Upper lobe of left lung (tissue), 4 donors: ENCODE results near the gene ACTR2.

Experiments used
- CTCF ChIP-seq, 6 experiments: fragments of 450-650 bp in 4 of 6; fragments of 200-600 bp in 2 of 6; sonication (generic) in 2 of 6; IDR thresholded peaks; one replicate each; pipeline ENCODE4 v1.5.1; 2016 to 2019; ENCODE audit warnings: antibody characterized with exemption in 6 of 6
- POLR2A ChIP-seq, 4 donors: fragments of 450-650 bp; IDR thresholded peaks; one replicate each; pipeline ENCODE4 v1.5.1; 2016 to 2017; ENCODE audit warnings: antibody characterized with exemption in 4 of 4, mild to moderate bottlenecking in 2 of 4
- POLR2AphosphoS5 ChIP-seq, 2 donors: sonication (generic); formaldehyde crosslinking; IDR thresholded peaks; one replicate each; pipeline ENCODE4 v1.5.1; 2017; ENCODE audit warnings: antibody characterized with exemption in 2 of 2

GRCh38 chr2:65198737-65199136 is 28.9 kb upstream of the ACTR2 start:
- no peak for TF ChIP-seq POLR2AphosphoS5 (IDR thresholded peaks at IDR 0.05)
- no peak for TF ChIP-seq CTCF (IDR thresholded peaks at IDR 0.05)
- TF ChIP-seq POLR2A (IDR thresholded peaks at IDR 0.05) = no peak
